AG09309 (cell line): ENCODE measurements around the gene EFCAB7.

Experiments used
- DNase-seq: peaks from one replicate; pipeline ENCODE4 v3.0.0-alpha.2; 2010; ENCODE audit warnings: low read depth
- H3K4me3 ChIP-seq: 2 replicates; pipeline ENCODE4 v1.5.1; 2011; ENCODE audit warnings: mild to moderate bottlenecking, low read depth, low read length, moderate library complexity; ENCODE audit not compliant: control insufficient read depth
- TF ChIP-seq, protein P1 (sequence below): IDR thresholded peaks from 2 replicates; pipeline ENCODE4 v1.5.1; 2011; ENCODE audit warnings: mild to moderate bottlenecking, low read depth, low read length, inconsistent platforms; ENCODE audit not compliant: insufficient read depth, control insufficient read depth; ENCODE audit errors: missing control alignments

The EFCAB7 gene

DNA sequence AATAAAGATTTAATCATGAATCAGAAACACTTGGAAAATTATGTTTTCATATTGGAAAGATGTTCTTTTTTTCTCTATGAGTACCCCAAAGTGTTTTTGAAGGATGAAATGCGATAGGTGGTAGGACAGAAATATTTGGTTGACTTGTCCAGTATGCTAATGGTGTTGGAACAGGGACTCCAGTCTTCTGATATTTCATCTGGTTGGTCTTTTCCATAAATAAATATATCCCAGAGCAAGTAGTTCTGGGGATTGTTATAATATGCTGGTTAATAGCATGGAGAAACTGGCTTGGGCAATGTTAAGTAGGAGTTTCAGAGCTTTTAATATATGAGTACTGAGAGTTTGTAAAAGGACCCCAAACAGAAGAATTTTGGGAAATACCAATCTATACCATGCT is 78.6 kb downstream of the EFCAB7 start:
- no peak overlapping the region for H3K4me3 ChIP-seq
- DNase-seq = no peak
- TF ChIP-seq, protein P1, sequence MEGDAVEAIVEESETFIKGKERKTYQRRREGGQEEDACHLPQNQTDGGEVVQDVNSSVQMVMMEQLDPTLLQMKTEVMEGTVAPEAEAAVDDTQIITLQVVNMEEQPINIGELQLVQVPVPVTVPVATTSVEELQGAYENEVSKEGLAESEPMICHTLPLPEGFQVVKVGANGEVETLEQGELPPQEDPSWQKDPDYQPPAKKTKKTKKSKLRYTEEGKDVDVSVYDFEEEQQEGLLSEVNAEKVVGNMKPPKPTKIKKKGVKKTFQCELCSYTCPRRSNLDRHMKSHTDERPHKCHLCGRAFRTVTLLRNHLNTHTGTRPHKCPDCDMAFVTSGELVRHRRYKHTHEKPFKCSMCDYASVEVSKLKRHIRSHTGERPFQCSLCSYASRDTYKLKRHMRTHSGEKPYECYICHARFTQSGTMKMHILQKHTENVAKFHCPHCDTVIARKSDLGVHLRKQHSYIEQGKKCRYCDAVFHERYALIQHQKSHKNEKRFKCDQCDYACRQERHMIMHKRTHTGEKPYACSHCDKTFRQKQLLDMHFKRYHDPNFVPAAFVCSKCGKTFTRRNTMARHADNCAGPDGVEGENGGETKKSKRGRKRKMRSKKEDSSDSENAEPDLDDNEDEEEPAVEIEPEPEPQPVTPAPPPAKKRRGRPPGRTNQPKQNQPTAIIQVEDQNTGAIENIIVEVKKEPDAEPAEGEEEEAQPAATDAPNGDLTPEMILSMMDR = no peak

- TF ChIP-seq, protein P1 = no peak
- no peak overlapping the region for H3K4me3 ChIP-seq
- DNase-seq = no peak
Observed at GRCh38 chr1:63602629-63603028, 79.3 kb downstream of the EFCAB7 start.

DNA sequence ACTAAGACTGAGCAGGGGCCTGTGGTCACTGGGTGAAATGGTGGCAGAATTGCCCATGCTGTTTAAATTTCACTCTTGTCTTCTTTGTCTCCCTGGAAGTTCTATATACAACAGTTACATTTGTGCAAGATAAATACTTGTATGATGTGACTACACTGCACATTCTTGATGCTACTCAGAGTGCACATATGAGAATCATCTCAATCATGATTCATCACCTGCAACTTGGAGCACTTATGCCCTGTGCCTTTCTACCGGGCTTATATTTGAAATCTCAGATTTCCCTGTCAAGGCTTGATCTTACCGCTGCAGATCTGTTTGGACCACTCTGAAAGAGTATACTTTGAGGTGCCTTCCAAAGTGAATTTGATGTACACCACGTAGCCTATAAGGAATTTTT is 80.5 kb downstream of the EFCAB7 start:
- H3K4me3 ChIP-seq = no peak overlapping the region
- TF ChIP-seq, protein P1 = no peak
- DNase-seq = no peak

- DNase-seq = no peak
Observed at GRCh38 chr1:63607322-63607721, 84.0 kb downstream of the EFCAB7 start.

DNA sequence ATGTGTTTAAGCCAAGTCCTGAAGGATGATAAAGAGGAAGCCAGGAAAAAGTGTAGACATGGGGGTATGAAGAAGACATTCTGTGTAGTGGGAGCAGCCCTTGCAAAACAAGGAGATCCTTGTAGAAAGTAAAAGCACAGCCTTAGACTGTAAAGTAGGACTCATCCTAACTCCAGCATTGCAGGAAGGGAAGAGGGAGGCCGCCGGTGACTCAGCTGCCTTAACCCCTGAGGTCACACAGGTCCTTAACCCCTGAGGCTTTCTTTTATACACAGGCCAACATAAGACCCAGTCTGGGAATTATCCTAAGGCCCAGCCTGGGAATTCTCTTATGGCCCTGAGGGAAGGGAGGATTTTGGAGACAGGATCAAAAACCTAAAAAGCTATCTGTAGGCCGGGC is 87.9 kb downstream of the EFCAB7 start:
- no peak overlapping the region for H3K4me3 ChIP-seq
- no peak for DNase-seq
- TF ChIP-seq, protein P1 = no peak

More at GRCh38 chr1:63607322-63607721, 84.0 kb downstream of the EFCAB7 start:
- TF ChIP-seq, protein P1 = no peak
- no peak overlapping the region for H3K4me3 ChIP-seq

- H3K4me3 ChIP-seq = no peak overlapping the region
- DNase-seq = no peak
- TF ChIP-seq, protein P1 = no peak
Observed at GRCh38 chr1:63612564-63612963, 89.2 kb downstream of the EFCAB7 start.

- TF ChIP-seq, protein P1 = no peak
- DNase-seq = no peak
- no peak overlapping the region for H3K4me3 ChIP-seq
Observed at GRCh38 chr1:63612971-63613370, 89.6 kb downstream of the EFCAB7 start.
